AML-193 (cell line): Measurements from ENCODE around the gene GRSF1.
"Not testable (repeated sequence)": the region's sequence is repeated elsewhere in the genome, so short reads cannot be mapped to it uniquely, and the experiment has no call there.

Experiments
- DNase-seq, 2 experiments: peaks; one replicate each; lab custom pipeline; 2025; lab: John Stamatoyannopoulos, UW

The GRSF1 gene

GRCh38 chr4:70833675-70834074 is 6.0 kb downstream of the GRSF1 start:
- no peak for DNase-seq

- DNase-seq = no peak
Measured at GRCh38 chr4:70831293-70831692, 8.4 kb downstream of the GRSF1 start.

- DNase-seq = no peak
Measured at GRCh38 chr4:70830054-70830453, 9.6 kb downstream of the GRSF1 start.

- DNase-seq = no peak
Measured at GRCh38 chr4:70829492-70829891, 10.2 kb downstream of the GRSF1 start.

GRCh38 chr4:70829015-70829414 is 10.7 kb downstream of the GRSF1 start:
- no peak for DNase-seq

GRCh38 chr4:70818921-70819320 is 20.8 kb downstream of the GRSF1 start:
- no peak for DNase-seq

GRCh38 chr4:70818173-70818855 is 21.4 kb downstream of the GRSF1 start:
- peak in 1 of 2 experiments; percentile 4 for DNase-seq

- DNase-seq = no peak
Measured at GRCh38 chr4:70816894-70817293, 22.8 kb downstream of the GRSF1 start.

GRCh38 chr4:70815370-70815769 is 24.3 kb downstream of the GRSF1 start:
- DNase-seq = no peak

- peak; percentile 57 to 66 for DNase-seq
Measured at GRCh38 chr4:70808151-70808550, 31.5 kb downstream of the GRSF1 start.

- DNase-seq = no peak
Measured at GRCh38 chr4:70802928-70803580, 36.6 kb downstream of the GRSF1 start.

GRCh38 chr4:70801265-70801809 is 38.4 kb downstream of the GRSF1 start:
- no peak for DNase-seq

- no peak for DNase-seq
Measured at GRCh38 chr4:70793626-70794025, 46.1 kb downstream of the GRSF1 start.

GRCh38 chr4:70788733-70789132 is 51.0 kb downstream of the GRSF1 start:
- DNase-seq = no peak

GRCh38 chr4:70787496-70787895 is 52.2 kb downstream of the GRSF1 start:
- DNase-seq = no peak

- no peak for DNase-seq
Measured at GRCh38 chr4:70783096-70783495, 56.6 kb downstream of the GRSF1 start.

GRCh38 chr4:70778888-70779422 is 60.7 kb downstream of the GRSF1 start:
- DNase-seq = no peak

GRCh38 chr4:70772929-70773555 is 66.6 kb downstream of the GRSF1 start:
- DNase-seq = peak; percentile 46 to 49

GRCh38 chr4:70769396-70769795 is 70.3 kb downstream of the GRSF1 start:
- DNase-seq = not testable (repeated sequence)

- DNase-seq = no peak
Measured at GRCh38 chr4:70768301-70768948, 71.3 kb downstream of the GRSF1 start.
